Adrenal gland (tissue), 5 donors: Measurements from ENCODE around the gene MDM2.

Experiments used
- CTCF ChIP-seq, 6 experiments: fragments of 450-650 bp in 4 of 6; fragments of 200-600 bp in 2 of 6; sonication (generic) in 1 of 6; IDR thresholded peaks; 1 replicate in 5 of 6; 2 replicates in 1 of 6; pipeline versions ENCODE4 v1.5.1 to v1.8.0; 2016 to 2021; ENCODE audit warnings: antibody characterized with exemption in 6 of 6, mild to moderate bottlenecking in 2 of 6, moderate library complexity in 1 of 6
- POLR2A ChIP-seq, 2 donors: fragments of 450-650 bp; IDR thresholded peaks; one replicate each; pipeline ENCODE4 v1.6.1; 2017; ENCODE audit warnings: antibody characterized with exemption in 2 of 2, mild to moderate bottlenecking in 2 of 2, moderate library complexity in 1 of 2
- donor health status: DM: no; HTN: no; CAD: no.

- TF ChIP-seq CTCF (IDR thresholded peaks at IDR 0.05) = no peak
- TF ChIP-seq POLR2A (IDR thresholded peaks at IDR 0.05) = no peak
Measured at GRCh38 chr12:68855111-68855510, 47.1 kb downstream of the MDM2 start.
